SHP77 (cell line): ENCODE results near the gene KRTAP10-10.
A peak's percentile ranks its signal among the peaks of the same experiment; 100 is the strongest.
"Not testable (repeated sequence)": the region's sequence is repeated elsewhere in the genome, so short reads cannot be mapped to it uniquely, and the experiment has no call there.

ENCODE experiments used
- DNase-seq, 2 experiments: peaks; one replicate each; lab custom pipeline; 2025; lab: John Stamatoyannopoulos, UW

The KRTAP10-10 gene, protein sequence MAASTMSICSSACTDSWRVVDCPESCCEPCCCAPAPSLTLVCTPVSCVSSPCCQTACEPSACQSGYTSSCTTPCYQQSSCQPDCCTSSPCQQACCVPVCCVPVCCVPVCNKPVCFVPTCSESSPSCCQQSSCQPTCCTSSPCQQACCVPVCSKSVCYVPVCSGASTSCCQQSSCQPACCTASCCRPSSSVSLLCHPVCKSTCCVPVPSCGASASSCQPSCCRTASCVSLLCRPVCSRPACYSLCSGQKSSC

GRCh38 chr21:44637018-44637850 lies at the start of gene KRTAP10-10:
TSS of gene KRTAP10-10 (plus strand) at chr21:44637356. CDS start at chr21:44637418, 62 bp downstream.
- peak; percentile 24 to 39 for DNase-seq

- DNase-seq, result no peak
These were observed 48.1 kb upstream of the KRTAP10-10 start for GRCh38 chr21:44589094-44589493.

DNA sequence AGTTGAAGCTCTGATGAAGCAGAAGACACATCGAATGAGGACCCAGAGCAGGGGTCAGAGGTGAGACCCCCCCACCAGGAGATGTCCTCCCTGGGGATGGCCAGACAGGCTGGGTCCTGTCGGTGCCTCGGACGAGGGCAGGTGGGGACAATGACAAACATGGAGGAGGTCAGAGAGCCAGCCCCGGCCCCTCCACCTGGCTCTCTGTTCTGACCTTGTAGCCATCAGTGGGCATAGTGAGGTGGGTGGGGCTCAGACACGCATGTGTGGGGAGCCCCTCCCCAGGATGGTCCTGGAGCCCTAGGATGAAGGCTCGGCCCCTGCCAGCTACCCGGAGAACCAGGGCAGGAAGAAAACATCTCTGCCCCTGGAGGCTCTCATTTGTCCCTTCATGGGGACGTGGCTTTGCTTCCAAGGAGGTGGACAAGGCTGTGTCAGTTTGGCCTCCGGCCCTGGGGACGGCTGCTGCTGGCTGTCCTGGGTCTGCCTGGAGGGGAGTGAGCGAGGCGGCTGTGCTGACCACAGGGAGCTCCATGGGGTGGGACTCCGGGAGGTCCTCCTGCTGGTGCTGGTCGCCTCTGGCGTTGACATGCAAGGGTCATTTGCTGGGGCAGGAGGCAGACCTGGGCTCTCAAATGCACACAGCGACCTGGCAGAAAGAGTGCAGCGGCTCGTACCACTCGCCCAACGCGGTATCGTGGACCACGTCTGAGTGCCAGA lies 47.4 kb upstream of the KRTAP10-10 start:
- no peak for DNase-seq

DNA sequence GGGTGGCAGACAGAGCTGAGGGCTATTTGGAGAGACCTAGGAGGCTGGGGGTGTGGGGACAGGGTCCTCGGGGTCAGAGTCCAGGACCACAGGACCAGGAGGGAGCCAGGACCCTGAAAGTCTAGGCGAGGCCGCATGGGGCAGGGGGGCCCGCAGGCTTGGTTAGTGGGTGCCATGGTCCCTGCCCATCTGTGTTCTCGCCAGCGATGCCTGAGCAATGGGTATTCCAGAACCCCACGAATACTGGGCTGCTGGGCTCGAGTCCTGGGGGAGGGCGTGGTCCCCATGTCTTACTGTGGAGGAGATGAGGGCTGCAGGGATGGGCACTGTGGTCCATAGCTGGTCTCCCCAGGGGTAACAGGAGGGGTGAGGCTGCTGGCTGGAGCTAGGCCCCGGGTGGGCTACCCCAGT lies 46.8 kb upstream of the KRTAP10-10 start:
- DNase-seq, result no peak

GRCh38 chr21:44590897-44591800 lies 46.0 kb upstream of the KRTAP10-10 start:
- peak in 1 of 2 experiments; percentile 42 for DNase-seq

DNA sequence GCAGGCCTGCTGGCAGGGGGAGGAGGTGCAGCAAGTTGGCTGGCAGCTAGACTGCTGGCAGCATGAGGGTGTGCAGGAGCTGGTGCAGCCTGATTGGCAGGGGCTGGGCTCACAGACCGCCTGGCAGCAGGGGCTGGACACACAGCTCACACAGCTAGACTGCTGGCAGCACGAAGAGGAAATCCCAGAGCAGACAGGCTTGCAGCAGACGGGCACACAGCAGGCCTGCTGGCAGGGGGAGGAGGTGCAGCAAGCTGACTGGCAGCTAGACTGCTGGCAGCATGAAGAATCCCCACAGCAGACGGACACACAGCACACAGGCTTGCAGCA lies 45.4 kb upstream of the KRTAP10-10 start:
- not testable (repeated sequence) for DNase-seq

- no peak for DNase-seq
These were observed 44.5 kb upstream of the KRTAP10-10 start, which contains the start of gene KRTAP10-6 for GRCh38 chr21:44592446-44593311. TSS of gene KRTAP10-6 (minus strand) at chr21:44592505. CDS start at chr21:44592484, 21 bp downstream.

GRCh38 chr21:44593598-44594405 lies 43.4 kb upstream of the KRTAP10-10 start:
- DNase-seq, result no peak

GRCh38 chr21:44594406-44594916 lies 42.7 kb upstream of the KRTAP10-10 start:
- no peak for DNase-seq

GRCh38 chr21:44595524-44595923 lies 41.6 kb upstream of the KRTAP10-10 start:
- no peak for DNase-seq

DNA sequence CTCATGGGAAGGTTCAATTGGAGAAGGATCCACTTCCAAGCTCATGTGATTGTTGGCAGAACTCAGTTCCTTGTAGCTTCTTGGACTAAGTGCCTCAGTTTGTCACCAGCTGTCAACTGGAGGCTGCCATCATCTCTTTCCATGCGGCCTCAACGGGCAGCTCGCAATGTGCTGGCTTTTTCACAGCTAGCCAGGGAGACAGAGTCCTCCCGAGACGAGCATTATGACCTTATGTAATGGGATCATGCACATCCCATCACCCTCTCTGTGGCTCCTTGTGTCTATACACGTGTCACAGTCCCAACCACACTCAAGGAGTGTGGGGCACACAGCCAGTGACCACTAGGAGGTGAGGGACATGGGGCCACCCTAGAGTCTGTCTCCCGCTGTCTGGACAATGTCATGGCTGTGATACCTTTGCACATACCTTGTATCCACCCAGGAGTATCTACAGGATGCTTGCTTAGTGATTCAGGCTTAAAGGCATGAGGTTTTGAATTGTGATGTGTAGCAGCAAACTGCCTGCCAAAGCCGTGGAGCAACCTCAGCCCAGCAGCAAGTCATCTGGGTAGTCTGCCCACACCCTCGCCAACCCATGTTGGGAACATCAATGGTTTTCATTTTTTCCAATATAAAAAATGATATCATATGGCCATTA lies 41.0 kb upstream of the KRTAP10-10 start:
- DNase-seq, result no peak

DNA sequence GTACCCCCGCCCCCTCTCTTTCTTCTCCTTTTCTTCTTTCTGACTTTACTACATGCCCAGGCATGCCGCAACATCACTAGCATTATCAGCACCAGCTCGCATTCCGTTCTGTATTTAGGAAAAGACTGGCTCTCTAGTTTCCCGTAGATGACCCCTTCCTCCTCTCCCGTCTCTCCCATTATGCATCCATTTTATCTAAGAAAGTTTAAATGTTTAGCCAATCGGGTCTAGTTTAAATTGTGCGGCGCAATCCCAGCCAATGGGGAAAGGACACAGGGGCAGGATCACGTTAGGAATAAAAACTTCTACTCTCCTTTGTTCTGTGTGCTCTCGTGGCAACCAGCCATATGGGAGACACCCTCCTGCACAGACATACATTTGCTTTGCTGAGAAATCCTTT lies 39.1 kb upstream of the KRTAP10-10 start:
- no peak for DNase-seq

DNA sequence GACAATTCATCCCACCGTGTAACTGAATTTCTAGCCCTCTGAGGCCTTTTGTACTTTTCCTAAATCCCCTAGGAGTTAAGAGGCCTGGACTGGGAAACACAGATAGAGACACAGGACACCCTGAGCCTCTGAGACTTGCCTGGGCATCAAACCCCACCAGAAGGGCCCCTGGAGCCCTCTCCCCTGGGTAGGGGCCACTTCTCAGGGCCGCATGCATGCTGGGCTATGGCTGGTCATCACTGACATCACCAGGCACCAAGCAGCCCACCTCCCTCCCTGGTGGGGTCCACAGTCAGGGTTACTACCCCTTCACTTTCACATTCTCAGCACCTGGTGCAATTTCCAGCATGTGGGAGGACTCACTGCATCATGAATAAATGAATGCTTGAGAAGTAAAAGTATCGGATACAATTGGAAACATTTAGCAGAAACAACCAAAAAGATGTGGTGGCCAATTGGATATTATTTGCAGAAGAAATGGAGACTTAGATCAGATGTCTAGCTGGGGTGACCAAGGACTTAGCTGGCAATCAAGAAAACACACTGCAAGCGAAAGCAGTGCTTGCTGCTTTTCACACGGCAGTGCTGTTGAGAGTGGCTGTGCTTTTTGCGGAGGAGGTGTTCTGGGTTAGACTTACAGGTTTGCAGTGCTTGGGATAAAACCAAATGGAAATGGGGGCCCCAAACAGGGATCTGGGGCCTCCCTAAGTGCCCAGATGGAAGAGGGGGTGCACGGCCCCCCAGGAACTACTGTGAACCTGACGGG lies 37.7 kb upstream of the KRTAP10-10 start:
- DNase-seq, result no peak

GRCh38 chr21:44600118-44600978 lies 36.8 kb upstream of the KRTAP10-10 start, which contains the start of gene KRTAP10-7:
TSS of gene KRTAP10-7 (plus strand) at chr21:44600597. CDS start at chr21:44600622, 25 bp downstream.
- DNase-seq, result not testable (repeated sequence)

- peak; percentile 29 to 47 for DNase-seq
These were observed 36.1 kb upstream of the KRTAP10-10 start for GRCh38 chr21:44601091-44601490.

DNA sequence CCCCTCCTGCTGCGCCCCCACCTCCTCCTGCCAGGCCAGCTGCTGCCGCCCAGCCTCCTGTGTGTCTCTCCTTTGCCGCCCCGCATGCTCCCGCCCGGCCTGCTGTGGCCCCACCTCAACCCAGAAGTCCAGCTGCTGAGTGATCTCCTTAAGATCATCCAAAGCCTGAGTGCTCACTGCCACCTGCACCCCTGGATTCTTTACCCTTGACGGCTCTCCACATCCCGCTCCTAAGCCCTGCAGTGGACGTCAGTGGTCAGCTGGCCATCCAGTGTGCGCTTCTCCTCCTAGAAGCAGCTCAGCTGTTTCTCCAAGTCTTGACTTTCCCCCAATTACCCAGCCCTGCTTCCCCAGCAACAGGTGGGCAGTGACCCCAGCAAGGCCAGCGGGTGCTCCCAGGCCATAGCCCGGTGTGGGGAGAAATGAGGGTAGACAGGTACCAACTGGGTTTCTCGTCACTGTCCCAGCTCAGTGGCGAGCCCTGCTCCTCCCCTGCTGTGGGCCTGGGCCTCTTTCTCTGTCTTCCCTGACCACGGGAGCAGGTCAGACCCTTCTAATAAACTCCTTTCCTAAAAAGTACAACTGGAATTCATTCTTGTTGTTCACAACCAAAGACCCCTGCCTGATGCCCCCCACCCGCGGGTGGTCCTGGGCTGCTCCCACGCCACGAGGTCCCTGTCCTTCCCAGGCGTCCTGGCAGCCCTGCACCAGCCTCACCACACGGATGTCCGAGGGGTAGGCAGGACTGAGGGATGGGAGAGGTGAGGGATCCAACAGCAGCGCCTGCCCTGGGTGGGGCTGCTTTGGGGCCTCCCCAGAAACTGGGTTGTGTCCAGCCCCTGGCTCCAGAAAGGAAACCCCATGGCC lies 35.3 kb upstream of the KRTAP10-10 start:
- no peak for DNase-seq
